Superior temporal gyrus (tissue), 1 donor: ENCODE data around the gene ENGASE.
A peak's percentile ranks its signal among the peaks of the same experiment; 100 is the strongest.

ENCODE experiments used
- DNase-seq: peaks from one replicate; pipeline ENCODE4 v3.0.0-alpha.2; 2016; ENCODE audit errors: extremely low spot score

ENGASE gene

DNA sequence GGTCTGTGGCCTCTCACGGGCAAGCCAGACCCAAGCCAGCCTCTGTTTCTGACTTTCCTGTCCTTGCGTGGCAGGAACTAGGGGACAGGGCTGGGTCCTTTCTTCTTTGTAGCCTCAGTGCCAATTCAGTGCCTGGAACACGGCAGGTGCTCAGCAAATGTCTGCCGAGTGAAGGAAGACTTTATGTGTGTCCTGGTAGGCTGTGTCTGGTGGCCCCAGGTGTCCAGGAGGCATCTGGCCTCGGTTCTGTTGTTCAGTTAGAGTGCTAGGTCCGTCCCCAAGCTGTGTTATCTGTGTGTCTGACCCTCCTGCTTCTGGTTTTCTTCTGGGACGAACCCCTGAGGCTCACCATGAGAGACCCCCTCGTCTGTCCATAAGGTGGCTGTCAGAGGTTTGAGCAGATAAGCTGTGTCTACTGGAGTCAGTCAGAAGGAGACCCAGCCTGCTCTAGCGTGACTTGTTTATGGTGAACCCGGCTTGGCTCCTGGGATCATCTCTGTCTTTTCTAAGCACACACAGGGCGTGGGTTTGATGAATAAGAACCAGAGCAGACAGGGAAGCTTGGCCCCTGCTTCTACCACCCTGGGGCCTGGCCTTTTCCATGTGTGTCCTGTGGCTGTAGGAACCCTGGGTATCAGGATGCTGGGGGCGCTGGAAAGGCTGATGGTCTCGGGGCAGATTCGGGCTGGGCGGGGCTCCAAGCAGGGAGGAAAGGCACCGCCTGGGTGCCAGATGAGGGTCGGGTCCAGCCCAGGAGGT, 39.3 kb downstream of the ENGASE start:
- DNase-seq = no peak

DNA sequence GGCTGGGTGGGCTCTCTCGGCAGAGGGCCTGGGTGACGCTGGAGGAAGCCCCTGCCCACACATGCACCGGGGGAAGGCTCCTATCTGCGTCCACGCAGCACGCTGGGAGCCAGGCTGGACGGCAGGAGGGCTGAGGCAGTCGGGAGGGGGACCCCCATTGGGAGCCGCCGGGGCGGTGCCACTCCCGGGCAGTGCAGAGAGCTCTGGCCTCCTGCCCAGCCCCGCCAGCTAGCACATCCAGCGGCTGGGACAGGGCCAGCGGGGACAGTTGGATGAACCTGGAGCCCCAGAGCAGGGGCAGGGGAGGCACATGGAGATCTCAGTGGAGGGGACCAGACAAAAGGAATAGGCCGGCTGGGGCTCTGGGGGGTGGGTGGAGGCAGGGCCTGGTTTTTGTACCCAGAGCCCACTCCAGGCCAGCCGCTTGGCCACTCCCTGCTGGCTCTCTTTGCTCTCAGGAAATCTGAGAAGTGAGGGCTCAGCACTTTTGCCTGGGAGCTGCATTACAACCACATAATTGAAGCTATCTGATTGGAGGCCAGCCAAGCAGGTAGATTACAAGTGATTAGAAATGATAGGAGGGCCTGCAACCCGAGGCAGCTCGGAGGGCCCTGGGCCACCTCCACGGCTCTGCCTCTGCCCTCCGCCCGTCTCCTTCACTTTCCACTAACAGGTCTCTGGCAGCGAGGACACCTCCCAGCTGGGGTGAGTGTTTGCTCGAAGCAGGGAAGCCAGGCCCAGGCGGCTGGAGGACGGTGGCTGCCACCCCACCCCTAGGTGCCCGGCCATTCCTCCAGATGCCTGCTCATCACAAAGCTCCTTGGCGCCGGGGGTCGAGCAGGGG, 40.1 kb downstream of the ENGASE start:
- no peak for DNase-seq

DNA sequence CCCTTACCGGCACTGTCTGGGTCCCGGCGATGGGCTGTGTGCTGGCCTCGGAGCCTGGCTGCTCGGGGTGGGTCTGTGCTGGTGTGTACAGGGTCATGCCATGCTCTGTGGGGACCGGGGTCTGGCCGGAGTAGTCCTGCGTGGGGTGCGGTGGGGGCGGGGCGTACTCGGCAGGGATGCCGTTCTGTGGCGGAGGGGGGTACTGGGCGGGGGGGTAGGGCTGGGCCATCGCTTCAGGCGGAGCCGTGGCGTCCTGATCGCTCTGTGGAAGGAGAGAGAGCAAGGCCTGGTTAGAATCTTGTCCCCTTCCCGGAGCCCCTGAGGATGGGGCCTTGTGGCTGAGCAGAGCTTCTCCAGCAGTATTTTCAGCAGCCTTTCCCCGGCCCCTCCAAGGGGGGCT, 40.9 kb downstream of the ENGASE start:
- no peak for DNase-seq

DNA sequence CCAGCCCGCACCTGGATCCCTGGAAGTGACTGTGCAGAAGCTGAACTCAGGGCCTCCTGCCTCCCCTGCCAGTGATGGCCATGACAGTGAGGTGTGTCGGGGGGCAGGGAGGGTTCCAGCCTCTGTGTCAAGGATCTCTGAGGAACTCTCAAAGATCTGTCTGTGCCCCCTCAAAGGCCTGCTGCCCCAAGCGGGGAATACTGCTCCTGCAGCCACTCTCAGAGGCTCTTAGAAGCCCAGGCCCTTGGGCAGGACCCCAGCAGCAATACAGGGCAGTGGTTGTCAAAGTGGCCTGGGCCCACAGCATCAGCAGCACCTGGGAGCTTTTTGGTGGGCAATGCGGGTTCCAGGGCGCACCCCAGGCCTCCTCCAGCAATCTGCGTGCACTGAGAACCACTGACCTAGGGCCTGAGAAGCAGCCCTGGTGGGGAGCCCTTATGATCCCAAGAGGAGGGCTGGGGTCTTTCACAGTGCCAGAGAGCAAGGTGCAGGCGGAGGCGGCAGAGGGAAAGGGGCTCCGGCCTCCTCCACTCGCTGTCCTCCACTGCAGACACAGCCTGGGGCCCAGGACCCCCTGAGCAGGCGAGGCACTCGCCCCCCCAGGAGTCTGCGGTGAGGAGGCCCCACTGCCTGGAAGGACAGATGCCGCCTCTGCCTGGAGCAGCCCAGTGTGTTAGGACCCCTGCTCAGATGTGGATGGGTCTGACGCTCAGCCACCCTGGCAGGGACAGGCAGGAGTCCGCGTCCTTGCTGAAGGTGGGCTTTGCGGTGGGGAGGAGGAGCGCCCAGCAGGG, 42.1 kb downstream of the ENGASE start:
- no peak for DNase-seq

DNA sequence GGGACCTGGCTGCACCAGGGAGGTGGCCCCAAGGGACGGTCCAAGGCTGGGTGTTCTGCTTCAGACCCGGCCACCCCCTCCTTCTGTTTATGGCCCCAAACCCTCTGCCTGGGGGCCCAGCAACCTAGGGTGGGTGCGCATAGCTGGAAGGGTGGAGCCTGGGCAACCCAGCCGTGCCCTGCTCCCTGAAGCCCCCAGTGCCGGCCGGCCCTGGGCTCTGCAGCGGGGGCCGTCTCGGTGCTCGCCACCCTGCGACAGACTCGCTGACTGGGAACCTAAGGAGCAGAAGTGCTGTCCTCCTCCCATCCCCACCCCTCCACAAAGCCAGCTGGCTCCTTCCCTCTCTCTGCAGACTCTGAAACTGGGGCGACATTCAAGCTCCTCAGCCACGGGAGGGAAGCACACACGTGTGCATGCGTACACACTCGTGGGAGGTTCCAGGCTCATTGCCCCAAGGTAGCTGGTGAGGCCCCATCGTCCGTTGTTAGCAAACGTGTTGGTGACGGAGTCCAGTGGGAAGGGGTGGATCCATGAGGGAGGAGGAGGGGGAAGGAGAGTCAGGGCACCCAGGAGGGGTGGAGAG, 43.4 kb downstream of the ENGASE start:
- DNase-seq = peak; percentile 31

DNA sequence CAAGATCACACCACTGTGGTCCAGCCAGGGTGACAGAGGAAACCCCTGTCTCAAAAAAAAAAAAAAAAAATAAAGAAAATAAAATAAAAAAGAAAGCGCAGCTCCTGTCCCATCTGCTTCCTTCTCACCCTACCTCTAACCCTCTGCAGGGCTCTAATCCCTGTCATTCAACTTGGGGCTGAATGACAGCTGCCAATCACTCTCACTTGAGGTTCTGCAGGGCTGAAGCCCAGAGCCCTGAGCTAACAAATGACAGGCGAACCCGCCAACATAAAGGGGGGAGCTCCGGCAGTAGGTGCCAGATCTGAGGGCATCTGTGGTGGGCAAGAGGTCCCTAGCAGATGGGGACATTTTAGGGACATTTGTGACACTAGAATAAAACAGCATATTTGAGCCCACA, 44.3 kb downstream of the ENGASE start:
- no peak for DNase-seq

DNA sequence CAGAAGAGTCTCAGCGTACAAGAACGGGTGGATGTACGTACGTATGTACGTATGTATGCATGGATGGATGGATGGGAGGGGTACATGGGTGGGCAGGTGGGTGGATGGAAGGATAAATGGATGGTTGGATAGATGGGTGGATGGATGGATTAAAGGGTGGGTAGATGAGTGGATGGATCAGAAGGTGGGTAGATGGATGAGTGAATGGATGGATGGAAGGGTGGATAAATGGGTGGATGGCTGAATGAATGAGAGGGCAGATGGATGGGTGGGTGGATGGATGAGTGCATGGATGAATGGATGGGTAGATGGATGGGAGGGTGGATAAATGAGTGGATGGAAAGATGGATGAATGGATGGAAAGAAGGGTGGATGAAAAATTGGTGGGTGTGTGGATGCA, 45.6 kb downstream of the ENGASE start:
- DNase-seq = no peak

DNA sequence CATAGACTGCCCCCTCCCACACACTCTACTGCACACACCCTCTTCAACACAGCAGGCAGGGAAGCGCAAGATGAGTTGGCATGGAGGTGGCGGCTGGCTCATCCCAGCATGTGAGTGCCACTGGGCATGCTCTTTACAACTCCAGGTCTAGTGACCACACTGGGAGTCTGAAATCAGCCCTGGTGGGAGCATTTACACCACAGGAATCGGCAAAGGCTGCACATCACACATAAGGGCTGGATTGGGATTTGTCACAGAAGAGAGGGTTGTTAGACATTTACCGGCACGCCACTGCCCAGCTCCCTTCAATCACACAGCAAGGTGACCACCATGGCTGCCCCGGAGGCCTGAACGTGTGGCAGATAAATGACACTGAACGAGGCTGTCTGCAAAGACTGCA, 49.4 kb downstream of the ENGASE start:
- DNase-seq = no peak

DNA sequence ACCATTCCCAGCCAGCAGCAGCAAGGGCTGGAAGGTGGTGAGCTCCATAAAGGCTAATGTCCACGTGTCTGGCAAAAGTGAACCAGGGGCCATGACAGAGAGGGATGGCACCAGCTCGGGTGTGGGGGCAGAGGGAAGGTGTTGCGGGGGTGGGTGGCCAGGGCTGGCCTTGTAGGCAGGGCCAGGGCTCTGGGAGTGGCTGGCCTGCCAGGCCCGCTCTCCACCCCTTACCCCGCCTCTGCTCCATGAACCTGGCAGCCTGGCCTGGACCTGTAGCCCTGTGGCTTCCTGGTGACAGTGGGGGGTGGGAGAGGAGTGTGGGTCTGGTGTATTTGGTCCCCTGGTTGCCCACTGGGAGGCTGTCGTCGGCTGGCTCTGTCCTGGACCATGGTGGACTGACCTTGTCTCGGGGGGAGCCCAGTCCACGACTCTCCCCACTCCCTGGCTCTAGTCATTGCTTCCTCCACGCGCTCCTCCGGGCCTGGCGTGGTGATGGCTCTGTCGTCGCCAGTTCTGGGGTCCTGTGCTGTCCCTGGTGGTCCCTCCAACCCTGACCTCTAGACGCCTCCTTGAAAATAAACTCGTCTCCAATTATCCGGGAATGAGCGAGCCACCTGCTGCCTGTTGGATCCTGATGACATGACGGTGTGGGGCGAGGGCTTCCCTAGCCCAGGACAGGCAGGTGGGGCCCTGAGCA, 50.0 kb downstream of the ENGASE start:
- DNase-seq = no peak

DNA sequence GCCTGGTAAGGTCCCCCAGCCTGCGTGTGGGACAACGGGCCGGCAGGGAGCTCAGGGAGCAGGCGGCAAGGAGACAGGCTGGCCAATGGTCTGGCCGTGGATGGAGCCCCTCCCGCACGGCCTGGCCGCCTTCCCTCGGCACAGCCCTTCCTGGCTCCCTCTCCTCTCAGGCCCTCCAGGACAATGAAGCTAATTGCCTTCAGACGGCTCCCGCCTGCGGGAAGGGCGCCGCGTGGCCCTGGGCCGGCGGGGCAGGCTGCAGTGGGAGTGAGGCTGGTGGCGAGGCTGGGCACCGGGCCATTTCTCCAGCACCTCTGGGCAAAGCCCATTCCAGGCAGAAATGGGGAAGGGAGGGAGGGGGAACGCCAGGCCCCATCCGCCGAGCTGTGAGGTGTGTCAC, 50.9 kb downstream of the ENGASE start:
- DNase-seq = no peak

DNA sequence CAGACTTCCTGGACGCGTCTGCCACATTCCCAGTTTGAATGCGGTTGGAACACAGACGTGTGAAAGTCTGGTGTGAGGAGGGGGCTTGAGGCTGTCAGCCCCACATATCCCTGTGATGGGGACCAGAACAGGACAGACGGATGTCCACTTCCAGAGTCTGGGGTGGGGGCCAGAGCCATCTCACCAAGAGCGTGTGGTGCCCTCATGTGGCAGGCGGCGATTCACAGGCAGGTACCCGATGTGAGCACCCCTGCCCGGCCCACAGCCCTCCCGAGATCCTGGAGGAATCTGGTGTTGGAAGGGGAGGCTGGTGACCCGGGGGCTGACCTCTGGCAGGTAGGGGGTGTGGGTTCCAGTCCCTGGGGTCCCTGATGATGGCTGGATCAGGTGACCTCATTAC, 51.5 kb downstream of the ENGASE start:
- no peak for DNase-seq

DNA sequence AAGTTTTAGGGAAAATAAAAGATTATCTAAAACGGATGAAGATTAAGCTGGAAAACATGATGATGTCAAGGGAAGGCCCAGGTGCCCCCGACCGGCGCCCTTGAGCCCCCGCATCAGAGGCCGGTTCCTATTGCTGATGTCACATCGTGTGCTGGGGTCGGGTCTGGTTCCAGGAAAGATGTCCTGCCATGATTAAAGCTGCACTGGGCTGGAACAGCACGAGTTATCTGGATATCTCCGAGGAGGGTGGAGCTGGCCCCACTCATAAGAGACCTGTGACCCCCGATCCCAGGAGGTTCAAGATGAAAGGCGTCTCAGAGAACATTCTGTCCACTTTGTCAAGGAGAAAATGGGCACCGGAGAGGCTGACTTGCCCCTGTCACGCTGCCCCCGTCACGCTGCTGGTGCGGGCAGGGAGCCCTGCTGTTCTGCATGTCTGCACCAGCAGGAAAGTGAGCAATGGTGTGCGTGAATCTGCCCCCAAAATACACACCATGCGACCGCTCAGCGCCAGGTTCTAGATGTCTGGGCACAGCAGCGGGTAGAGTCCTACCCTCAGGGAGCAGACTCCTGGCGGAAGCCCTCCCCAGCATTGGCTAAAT, 53.0 kb downstream of the ENGASE start:
- DNase-seq = no peak

DNA sequence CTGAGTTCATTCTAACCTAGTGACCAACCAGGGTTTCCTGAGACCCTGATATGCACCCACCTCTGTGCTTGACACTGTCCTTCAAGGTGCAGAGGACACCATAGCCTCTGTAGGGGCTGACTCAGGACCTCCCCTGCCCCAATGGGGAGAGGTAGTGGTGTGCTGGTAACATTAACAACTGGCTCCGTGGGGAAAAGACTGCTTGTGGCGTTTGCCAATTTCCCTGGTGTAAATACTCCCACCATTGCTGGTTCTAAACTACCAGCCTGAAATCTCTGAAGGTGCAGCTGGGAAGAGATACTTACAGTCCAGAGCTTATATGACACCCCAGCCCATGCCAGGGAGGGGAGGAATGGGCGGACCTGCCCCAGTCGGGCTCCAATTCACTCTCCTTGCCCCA, 54.9 kb downstream of the ENGASE start:
- no peak for DNase-seq

DNA sequence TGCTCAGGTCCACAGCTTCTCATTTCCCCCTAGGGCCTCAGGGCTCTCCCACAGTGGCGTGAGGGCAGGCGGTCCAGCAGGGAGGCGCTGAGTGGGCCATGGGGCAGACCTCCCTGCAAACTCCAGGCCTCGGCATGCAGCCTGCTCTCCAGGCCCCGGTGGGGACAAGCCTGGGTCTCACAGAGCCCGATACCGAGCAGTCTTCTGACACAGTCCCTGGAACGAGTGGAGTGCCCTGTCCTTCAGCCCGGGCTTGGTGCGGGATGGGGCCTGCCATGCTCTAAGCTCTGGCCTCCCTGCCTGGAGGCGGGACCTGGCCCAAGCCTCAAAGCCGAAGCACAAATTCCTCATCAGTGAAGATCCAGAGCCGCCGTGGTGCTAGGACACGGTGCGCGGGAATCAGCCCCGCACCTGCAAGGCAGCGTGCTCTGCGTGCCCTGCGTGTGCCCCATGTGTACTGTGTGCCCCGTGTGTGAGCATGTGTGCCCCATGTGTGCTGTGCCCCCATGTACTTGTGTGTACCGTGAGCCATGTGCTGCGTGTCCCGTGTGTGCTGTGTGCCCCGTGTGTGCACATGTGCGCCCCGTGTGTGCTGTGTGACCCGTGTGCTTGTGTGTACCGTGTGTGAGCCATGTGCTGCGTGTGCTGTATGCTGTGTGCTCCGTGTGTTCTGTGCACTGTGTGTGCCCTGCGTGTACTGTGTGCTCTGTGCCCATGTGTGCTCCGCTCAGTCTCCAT, 56.1 kb downstream of the ENGASE start:
- no peak for DNase-seq

DNA sequence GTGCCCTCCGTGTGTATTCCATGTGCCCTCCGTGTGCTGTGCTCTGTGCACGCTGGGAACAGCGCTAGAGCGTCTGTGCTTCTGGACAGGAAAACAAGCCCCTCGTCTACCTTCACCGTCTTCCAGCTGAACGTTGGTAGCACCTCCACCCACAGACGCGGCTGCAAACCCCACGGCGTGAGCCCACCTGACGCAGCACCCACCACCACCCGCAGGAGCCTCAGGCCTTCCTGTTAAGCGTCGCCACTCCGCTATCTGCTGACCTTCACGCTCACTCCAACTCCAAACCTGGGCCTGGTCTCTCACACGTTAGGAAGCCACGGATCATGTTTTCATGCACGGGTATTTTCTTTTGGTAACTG, 56.6 kb downstream of the ENGASE start:
- DNase-seq = no peak

DNA sequence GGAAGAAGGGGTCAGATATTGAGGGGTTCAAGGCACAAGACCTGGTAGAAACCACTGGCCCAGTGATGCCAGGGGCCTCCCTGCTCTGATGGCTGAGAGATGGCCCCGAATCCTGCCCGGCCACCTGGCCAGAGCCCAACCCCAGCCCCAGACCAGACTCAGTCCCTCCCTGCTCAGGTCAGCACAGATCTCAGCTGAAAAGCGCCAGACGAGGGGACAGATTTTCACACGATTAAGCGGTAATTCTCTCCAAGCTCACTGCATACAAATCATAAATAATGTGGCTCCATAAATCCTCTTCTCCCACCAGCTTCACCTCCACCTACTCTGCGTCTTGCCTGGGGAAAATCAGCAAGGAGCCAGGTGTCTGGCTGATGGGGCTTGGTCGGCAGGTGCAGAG, 57.1 kb downstream of the ENGASE start:
- DNase-seq = no peak

DNA sequence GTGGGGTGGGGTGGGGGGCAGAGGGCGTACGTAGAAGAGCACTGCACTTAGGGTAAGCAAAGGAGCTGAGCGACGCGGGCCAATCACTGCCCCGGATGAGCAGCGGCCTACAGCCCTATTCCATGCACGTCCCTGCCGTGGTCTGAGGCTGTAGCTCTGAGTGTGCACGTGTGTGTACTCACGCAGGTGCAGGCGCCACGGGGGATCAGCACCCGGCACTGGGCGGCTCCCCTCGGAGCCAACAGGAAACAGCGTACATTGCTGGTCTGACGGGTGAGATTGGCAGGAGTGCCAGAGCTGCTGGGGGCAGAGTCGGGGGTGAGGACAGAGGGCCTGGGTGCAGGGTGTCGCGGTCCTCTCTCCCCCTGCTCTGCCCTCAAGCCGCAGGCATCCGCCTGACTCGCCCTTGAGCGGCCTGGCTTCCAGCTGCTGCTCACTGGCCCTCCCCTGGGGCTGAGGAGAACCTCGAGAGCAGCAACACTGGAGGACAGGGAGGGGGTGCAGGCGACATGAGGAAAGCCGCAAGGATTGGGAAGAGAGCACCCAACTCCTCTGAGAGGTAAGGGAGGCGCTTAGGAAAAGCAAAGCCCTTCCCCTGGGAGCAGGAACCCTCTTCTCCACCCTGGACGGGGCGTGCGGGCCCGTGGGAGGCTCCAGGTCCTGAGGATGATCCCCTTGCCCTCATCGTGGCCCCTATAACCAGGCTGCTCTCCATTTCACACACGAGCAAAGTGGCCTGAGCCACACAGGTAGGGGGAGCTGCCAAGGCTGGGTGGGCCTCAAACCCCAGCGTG, 57.8 kb downstream of the ENGASE start:
- no peak for DNase-seq

DNA sequence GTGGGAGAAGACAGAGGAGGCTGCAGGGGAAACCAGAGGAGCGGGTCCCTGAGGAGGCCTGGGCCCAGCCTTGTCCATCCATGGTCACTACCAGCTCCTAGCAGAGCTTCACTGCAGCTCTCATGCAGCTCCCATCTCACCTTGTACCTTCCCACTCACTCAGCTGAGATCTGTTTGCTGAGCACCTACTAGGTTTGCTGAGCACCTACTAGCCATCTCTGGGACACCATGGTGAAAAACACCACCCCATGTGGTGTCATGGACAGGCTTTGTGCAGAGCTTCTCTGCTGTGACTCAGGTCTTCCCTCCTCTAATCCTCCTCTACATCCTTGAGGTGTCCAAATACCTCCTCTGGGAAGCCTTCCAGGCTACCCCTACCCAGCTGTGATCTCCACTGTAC, 58.6 kb downstream of the ENGASE start:
- no peak for DNase-seq

DNA sequence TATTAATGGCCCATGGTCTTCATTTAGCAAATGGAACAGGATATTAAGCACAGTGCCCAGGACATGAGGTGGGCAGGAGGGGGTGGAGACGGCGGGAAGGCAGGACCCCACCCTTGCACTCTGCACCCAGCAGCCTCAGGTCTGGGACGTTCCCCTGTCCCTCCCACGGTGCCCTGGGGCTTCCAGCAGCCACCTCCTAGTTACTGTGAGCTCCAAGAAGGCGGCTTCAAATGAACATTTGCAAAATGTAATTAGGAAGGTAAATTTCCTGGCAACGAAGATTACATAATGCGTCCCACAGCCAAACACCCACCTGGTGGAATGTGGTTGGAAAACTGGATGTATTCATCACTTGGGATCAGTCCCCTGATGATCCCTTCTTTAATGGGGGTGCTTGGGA, 59.4 kb downstream of the ENGASE start:
- DNase-seq = no peak

DNA sequence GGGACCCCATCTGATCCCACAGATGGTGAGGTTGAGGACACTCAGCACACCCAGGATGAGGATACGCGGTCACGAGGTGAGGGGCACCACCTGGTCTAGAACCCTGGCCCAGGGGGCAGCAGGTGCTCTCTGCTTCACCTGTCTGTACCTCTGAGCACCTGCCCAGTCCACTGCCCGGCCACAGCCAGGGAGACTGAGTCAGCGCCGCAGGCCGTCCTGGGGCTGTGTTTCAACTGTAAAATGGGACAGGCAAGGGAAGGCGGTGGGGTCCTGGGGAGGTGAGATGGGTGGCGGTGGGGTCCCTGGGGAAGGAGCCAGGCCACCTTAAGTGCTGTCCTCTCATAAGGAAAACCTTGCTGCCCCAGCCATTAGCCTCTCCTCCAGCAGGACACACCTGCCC, 60.4 kb downstream of the ENGASE start:
- DNase-seq = no peak
